ENCODE results near the gene UBE2N. TPM values are rescaled to one million over a fixed set of nuclear protein-coding genes. Genes with fewer than 3 reads are reported as not detected.

UBE2N gene
- total RNA-seq, 4 donors from 2014 or later = 2.0 to 39.0 (median 22.3) TPM

GRCh38 chr12:93408813-93409212, 32.9 kb downstream of the UBE2N start:
- Histone ChIP-seq H3K9me3 (no peaks in the 10 kb centered on the region), H3K27ac (no peak overlapping the region), H3K4me3 (no peak overlapping the region), H3K4me1 (peaks cover 0 to 16% (median 10%) of the 10 kb centered on the region in 4 donors), H3K27me3 (no peaks in the 10 kb centered on the region), H3K36me3 (peaks cover 0 to 8% (median 3%) of the 10 kb centered on the region in 4 donors)
- no peak for DNase-seq
- in situ Hi-C loops (cut with MboI; ENCODE audit: low pct_ligation_motif_present in 1 of 4, low pct_unique_long_range_greater_than_20kb in 1 of 4, low sequenced_read_pairs in 3 of 4) (loop anchor here in 3 of 4 donors (25.0 kb wide), 3 partner anchors 422 to 622 kb away; no protein-coding TSS in a partner anchor), intact Hi-C loops (cut with DNase I; ENCODE audit: low total_unique reads) (no loop called here)
- TF ChIP-seq POLR2AphosphoS5 (IDR thresholded peaks at IDR 0.05) (peak in 2 of 3 donors; percentile 5 to 11), EP300 (IDR thresholded peaks at IDR 0.05; ENCODE audit: low read depth) (no peak), CTCF (IDR thresholded peaks at IDR 0.05) (no peak), POLR2A (IDR thresholded peaks at IDR 0.05) (no peak)

GRCh38 chr12:93407963-93408283, 33.8 kb downstream of the UBE2N start:
- in situ Hi-C loops (cut with MboI; ENCODE audit: low pct_ligation_motif_present in 1 of 4, low pct_unique_long_range_greater_than_20kb in 1 of 4, low sequenced_read_pairs in 3 of 4) = loop anchor here in 3 of 4 donors (25.0 kb wide), 3 partner anchors 421 to 621 kb away; no protein-coding TSS in a partner anchor
- DNase-seq = no peak
- H3K36me3 ChIP-seq = peaks cover 0 to 11% (median 3%) of the 10 kb centered on the region in 4 donors

GRCh38 chr12:93407054-93407962, 34.4 kb downstream of the UBE2N start:
- intact Hi-C loops (cut with DNase I; ENCODE audit: low total_unique reads) (no loop called here), in situ Hi-C loops (cut with MboI; ENCODE audit: low pct_ligation_motif_present in 1 of 4, low pct_unique_long_range_greater_than_20kb in 1 of 4, low sequenced_read_pairs in 3 of 4) (loop anchor here in 3 of 4 donors (25.0 kb wide), 3 partner anchors 420 to 620 kb away; no protein-coding TSS in a partner anchor)
- Histone ChIP-seq H3K27me3 (no peaks in the 10 kb centered on the region), H3K4me3 (no peak overlapping the region), H3K36me3 (peaks cover 0 to 17% (median 3%) of the 10 kb centered on the region in 4 donors), H3K9me3 (no peaks in the 10 kb centered on the region), H3K4me1 (peaks cover 0 to 3% (median 0%) of the 10 kb centered on the region in 4 donors), H3K27ac (no peak overlapping the region)
- 72 to 88% methylated on average over 3 to 6 of the region's 6 CpGs for WGBS, 2 donors (ENCODE audit: low coverage in 1 of 2)
- no peak for DNase-seq
- TF ChIP-seq POLR2A (IDR thresholded peaks at IDR 0.05) = peak; percentile 11
- TF ChIP-seq EP300 (IDR thresholded peaks at IDR 0.05; ENCODE audit: low read depth) = no peak

More at GRCh38 chr12:93407963-93408283, 33.8 kb downstream of the UBE2N start:
- no peaks in the 10 kb centered on the region for H3K27me3 ChIP-seq
- WGBS, 2 donors (ENCODE audit: low coverage in 1 of 2) = 83% methylated on average over 2 of the region's 2 CpGs
- no peaks in the 10 kb centered on the region for H3K9me3 ChIP-seq
- no peak overlapping the region for H3K27ac ChIP-seq
- H3K4me3 ChIP-seq = no peak overlapping the region
- intact Hi-C loops (cut with DNase I; ENCODE audit: low total_unique reads) = no loop called here
- TF ChIP-seq POLR2AphosphoS5 (IDR thresholded peaks at IDR 0.05) (no peak), EP300 (IDR thresholded peaks at IDR 0.05; ENCODE audit: low read depth) (no peak), POLR2A (IDR thresholded peaks at IDR 0.05) (no peak)
- peaks cover 0 to 9% (median 2%) of the 10 kb centered on the region in 4 donors for H3K4me1 ChIP-seq

GRCh38 chr12:93404961-93405849, 36.5 kb downstream of the UBE2N start:
- DNase-seq = no peak
- H3K4me3 ChIP-seq = no peak overlapping the region
- H3K4me1 ChIP-seq = no peaks in the 10 kb centered on the region
- 78 to 87% methylated on average over 4 to 6 of the region's 6 CpGs for WGBS, 2 donors (ENCODE audit: low coverage in 1 of 2)
- TF ChIP-seq CTCF (IDR thresholded peaks at IDR 0.05) = no peak
- TF ChIP-seq POLR2AphosphoS5 (IDR thresholded peaks at IDR 0.05) = no peak
- TF ChIP-seq POLR2A (IDR thresholded peaks at IDR 0.05) = no peak
- TF ChIP-seq EP300 (IDR thresholded peaks at IDR 0.05; ENCODE audit: low read depth) = no peak
- no peak overlapping the region for H3K27ac ChIP-seq
- H3K36me3 ChIP-seq = peaks cover 0 to 15% (median 2%) of the 10 kb centered on the region in 4 donors
- intact Hi-C loops (cut with DNase I; ENCODE audit: low total_unique reads) (no loop called here), in situ Hi-C loops (cut with MboI; ENCODE audit: low pct_ligation_motif_present in 1 of 4, low pct_unique_long_range_greater_than_20kb in 1 of 4, low sequenced_read_pairs in 3 of 4) (loop anchor here in 3 of 4 donors (25.0 kb wide), 3 partner anchors 418 to 618 kb away; no protein-coding TSS in a partner anchor)
- H3K9me3 ChIP-seq = no peaks in the 10 kb centered on the region
- no peaks in the 10 kb centered on the region for H3K27me3 ChIP-seq

All from transverse colon (tissue), 4 donors.